ENCODE measurements around the gene ARVCF.

ARVCF gene

GRCh38 chr22:19987394-19988306, 29.0 kb downstream of the ARVCF start:
- Histone ChIP-seq H3K9ac (ENCODE audit: low read length) (no peak overlapping the region), H3K36me3 (ENCODE audit: control insufficient read depth, insufficient read depth, low read length) (no peaks in the 10 kb centered on the region), H3K27me3 (ENCODE audit: control insufficient read depth, insufficient read depth, low read length) (no peaks in the 10 kb centered on the region), H3K4me3 (ENCODE audit: low read length) (peak overlapping the region; percentile 45), H3K27ac (ENCODE audit: low read depth, low read length) (no peak overlapping the region), H3K4me1 (ENCODE audit: control insufficient read depth, insufficient read depth, low read length) (peaks cover 22% of the 10 kb centered on the region)

- peak overlapping the region; percentile 88 for H3K27ac ChIP-seq (ENCODE audit: low read depth, low read length)
- peaks cover 22% of the 10 kb centered on the region for H3K4me1 ChIP-seq (ENCODE audit: control insufficient read depth, insufficient read depth, low read length)
- H3K4me3 ChIP-seq (ENCODE audit: low read length), result peak overlapping the region; percentile 76
These were observed 29.9 kb downstream of the ARVCF start for GRCh38 chr22:19986410-19987341.

GRCh38 chr22:19986011-19986409, 30.6 kb downstream of the ARVCF start:
- H3K27ac ChIP-seq (ENCODE audit: low read depth, low read length), result peak overlapping the region; percentile 72
- no peaks in the 10 kb centered on the region for H3K36me3 ChIP-seq (ENCODE audit: control insufficient read depth, insufficient read depth, low read length)
- H3K4me3 ChIP-seq (ENCODE audit: low read length), result peak overlapping the region; percentile 76
- H3K27me3 ChIP-seq (ENCODE audit: control insufficient read depth, insufficient read depth, low read length), result no peaks in the 10 kb centered on the region
- H3K4me1 ChIP-seq (ENCODE audit: control insufficient read depth, insufficient read depth, low read length), result peaks cover 22% of the 10 kb centered on the region
- H3K9ac ChIP-seq (ENCODE audit: low read length), result no peak overlapping the region

More at GRCh38 chr22:19986410-19987341, 29.9 kb downstream of the ARVCF start:
- Histone ChIP-seq H3K27me3 (ENCODE audit: control insufficient read depth, insufficient read depth, low read length) (no peaks in the 10 kb centered on the region), H3K9ac (ENCODE audit: low read length) (peak overlapping the region; percentile 46), H3K36me3 (ENCODE audit: control insufficient read depth, insufficient read depth, low read length) (no peaks in the 10 kb centered on the region)

- H3K4me3 ChIP-seq (ENCODE audit: low read length), result peak overlapping the region; percentile 12
- peak overlapping the region; percentile 6 for H3K9ac ChIP-seq (ENCODE audit: low read length)
- H3K4me1 ChIP-seq (ENCODE audit: control insufficient read depth, insufficient read depth, low read length), result peaks cover 22% of the 10 kb centered on the region
- peak overlapping the region; percentile 29 for H3K27ac ChIP-seq (ENCODE audit: low read depth, low read length)
- no peaks in the 10 kb centered on the region for H3K27me3 ChIP-seq (ENCODE audit: control insufficient read depth, insufficient read depth, low read length)
- H3K36me3 ChIP-seq (ENCODE audit: control insufficient read depth, insufficient read depth, low read length), result no peaks in the 10 kb centered on the region
These were observed 31.5 kb downstream of the ARVCF start for GRCh38 chr22:19984851-19985811.

- no peak overlapping the region for H3K9ac ChIP-seq (ENCODE audit: low read length)
These were observed 32.3 kb downstream of the ARVCF start for GRCh38 chr22:19984201-19984753.

GRCh38 chr22:19983741-19984140, 32.9 kb downstream of the ARVCF start:
- Histone ChIP-seq H3K27me3 (ENCODE audit: control insufficient read depth, insufficient read depth, low read length) (no peaks in the 10 kb centered on the region), H3K4me3 (ENCODE audit: low read length) (no peak overlapping the region), H3K4me1 (ENCODE audit: control insufficient read depth, insufficient read depth, low read length) (peaks cover 22% of the 10 kb centered on the region), H3K9ac (ENCODE audit: low read length) (no peak overlapping the region), H3K27ac (ENCODE audit: low read depth, low read length) (peak overlapping the region; percentile 73), H3K36me3 (ENCODE audit: control insufficient read depth, insufficient read depth, low read length) (no peaks in the 10 kb centered on the region)

More at GRCh38 chr22:19984201-19984753, 32.3 kb downstream of the ARVCF start:
- H3K27ac ChIP-seq (ENCODE audit: low read depth, low read length), result peak overlapping the region; percentile 73
- H3K4me3 ChIP-seq (ENCODE audit: low read length), result no peak overlapping the region
- peaks cover 22% of the 10 kb centered on the region for H3K4me1 ChIP-seq (ENCODE audit: control insufficient read depth, insufficient read depth, low read length)
- H3K36me3 ChIP-seq (ENCODE audit: control insufficient read depth, insufficient read depth, low read length), result no peaks in the 10 kb centered on the region
- no peaks in the 10 kb centered on the region for H3K27me3 ChIP-seq (ENCODE audit: control insufficient read depth, insufficient read depth, low read length)

- Histone ChIP-seq H3K4me1 (ENCODE audit: control insufficient read depth, insufficient read depth, low read length) (peaks cover 22% of the 10 kb centered on the region), H3K9ac (ENCODE audit: low read length) (no peak overlapping the region), H3K36me3 (ENCODE audit: control insufficient read depth, insufficient read depth, low read length) (peaks cover 6% of the 10 kb centered on the region), H3K4me3 (ENCODE audit: low read length) (no peak overlapping the region), H3K27me3 (ENCODE audit: control insufficient read depth, insufficient read depth, low read length) (no peaks in the 10 kb centered on the region), H3K27ac (ENCODE audit: low read depth, low read length) (no peak overlapping the region)
These were observed 33.5 kb downstream of the ARVCF start for GRCh38 chr22:19982991-19983578.

GRCh38 chr22:19981961-19982920, 34.4 kb downstream of the ARVCF start:
- Histone ChIP-seq H3K4me1 (ENCODE audit: control insufficient read depth, insufficient read depth, low read length) (peaks cover 22% of the 10 kb centered on the region), H3K4me3 (ENCODE audit: low read length) (no peak overlapping the region), H3K9ac (ENCODE audit: low read length) (no peak overlapping the region), H3K27ac (ENCODE audit: low read depth, low read length) (no peak overlapping the region), H3K36me3 (ENCODE audit: control insufficient read depth, insufficient read depth, low read length) (peaks cover 7% of the 10 kb centered on the region), H3K27me3 (ENCODE audit: control insufficient read depth, insufficient read depth, low read length) (no peaks in the 10 kb centered on the region)

GRCh38 chr22:19981171-19981960, 35.3 kb downstream of the ARVCF start:
- peaks cover 22% of the 10 kb centered on the region for H3K4me1 ChIP-seq (ENCODE audit: control insufficient read depth, insufficient read depth, low read length)
- H3K36me3 ChIP-seq (ENCODE audit: control insufficient read depth, insufficient read depth, low read length), result peaks cover 7% of the 10 kb centered on the region
- H3K27ac ChIP-seq (ENCODE audit: low read depth, low read length), result no peak overlapping the region
- no peak overlapping the region for H3K9ac ChIP-seq (ENCODE audit: low read length)
- no peaks in the 10 kb centered on the region for H3K27me3 ChIP-seq (ENCODE audit: control insufficient read depth, insufficient read depth, low read length)
- H3K4me3 ChIP-seq (ENCODE audit: low read length), result no peak overlapping the region

GRCh38 chr22:19980766-19981165, 35.9 kb downstream of the ARVCF start:
- Histone ChIP-seq H3K27me3 (ENCODE audit: control insufficient read depth, insufficient read depth, low read length) (no peaks in the 10 kb centered on the region), H3K27ac (ENCODE audit: low read depth, low read length) (no peak overlapping the region), H3K36me3 (ENCODE audit: control insufficient read depth, insufficient read depth, low read length) (peaks cover 7% of the 10 kb centered on the region), H3K9ac (ENCODE audit: low read length) (no peak overlapping the region), H3K4me3 (ENCODE audit: low read length) (no peak overlapping the region), H3K4me1 (ENCODE audit: control insufficient read depth, insufficient read depth, low read length) (peaks cover 16% of the 10 kb centered on the region)

All from rectal smooth muscle tissue (tissue), 1 donor.